Neutrophil (primary cell): ENCODE data around the gene ECSIT.
"Not testable (repeated sequence)": the region's sequence is repeated elsewhere in the genome, so short reads cannot be mapped to it uniquely, and the experiment has no call there.

Experiments used
- H3K27ac ChIP-seq: fragments of 200-600 bp; sonication (generic); 2 replicates; pipeline ENCODE4 v1.5.1; 2016; ENCODE audit warnings: mild to moderate bottlenecking, moderate library complexity
- H3K27me3 ChIP-seq: fragments of 200-600 bp; sonication (generic); 2 replicates; pipeline ENCODE4 v1.6.0; 2016; ENCODE audit warnings: mild to moderate bottlenecking
- H3K36me3 ChIP-seq: fragments of 200-600 bp; sonication (generic); 2 replicates; pipeline ENCODE4 v1.5.1; 2017
- H3K4me1 ChIP-seq, 2 experiments: fragments of 200-600 bp in 1 of 2; sonication (generic) in 1 of 2; 1 replicate in 1 of 2; 2 replicates in 1 of 2; pipeline versions ENCODE4 v1.5.1 to v1.6.1; 2013 to 2016; ENCODE audit warnings: low read depth in 1 of 2, low read length in 1 of 2, mild to moderate bottlenecking in 1 of 2, moderate library complexity in 1 of 2; ENCODE audit not compliant: control insufficient read depth in 1 of 2, insufficient read depth in 1 of 2
- H3K4me3 ChIP-seq, 2 experiments: fragments of 200-600 bp in 1 of 2; sonication (generic) in 1 of 2; 1 replicate in 1 of 2; 2 replicates in 1 of 2; pipeline ENCODE4 v1.5.1; 2013 to 2016; ENCODE audit warnings: low read depth in 1 of 2, low read length in 1 of 2, mild to moderate bottlenecking in 1 of 2, moderate library complexity in 1 of 2
- H3K9me3 ChIP-seq: fragments of 200-600 bp; sonication (generic); 2 replicates; pipeline ENCODE4 v1.5.1; 2016
- CTCF ChIP-seq: fragments of 200-600 bp; sonication (generic); IDR thresholded peaks from 2 replicates; pipeline ENCODE4 v1.5.1; 2016; ENCODE audit warnings: antibody characterized with exemption

ECSIT gene

DNA sequence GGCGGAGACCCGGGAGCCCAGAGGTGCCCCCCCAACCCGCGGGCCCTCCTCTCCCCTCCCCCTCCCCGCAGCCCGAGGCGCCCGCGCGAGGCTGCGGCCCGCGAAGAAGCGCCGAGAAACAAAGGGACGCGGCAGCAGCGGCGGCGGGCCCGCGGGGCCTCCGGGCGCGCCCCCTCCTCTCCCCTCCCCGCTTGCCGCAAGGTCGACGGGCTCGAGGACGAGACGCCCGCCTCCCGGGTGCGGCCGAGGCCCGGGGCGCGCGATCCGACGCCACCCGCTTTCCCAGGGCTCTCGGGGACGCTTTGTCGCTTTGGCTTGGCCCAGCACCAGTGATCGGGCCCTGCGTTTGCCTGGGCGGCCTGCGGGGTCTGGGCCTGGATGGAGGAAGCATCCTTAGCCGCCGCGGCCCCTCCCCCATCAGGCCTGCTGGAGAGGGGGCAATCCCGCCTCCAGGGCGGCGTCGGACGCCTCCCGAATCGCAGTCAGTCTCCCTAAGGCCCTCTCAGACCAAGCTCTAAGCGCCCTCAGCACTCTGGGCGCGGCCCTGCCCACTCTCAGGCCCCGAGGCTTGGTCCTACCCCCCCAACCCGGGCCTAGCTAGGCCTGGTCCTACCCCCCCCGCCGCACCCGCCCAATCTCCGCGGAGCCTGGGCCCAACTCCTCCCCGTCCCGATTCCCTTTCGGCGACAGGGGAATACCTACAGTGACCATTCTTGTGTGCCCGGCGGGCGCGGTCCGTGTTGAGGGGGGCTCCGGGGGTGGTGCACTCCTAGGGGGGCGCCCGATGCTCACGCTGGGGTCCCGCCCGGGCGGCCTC is 48.8 kb downstream of the ECSIT start:
- H3K4me1 ChIP-seq = peaks cover 15 to 34% of the 10 kb centered on the region in 2 experiments
- no peak overlapping the region for H3K4me3 ChIP-seq
- H3K27ac ChIP-seq = no peak overlapping the region
- H3K9me3 ChIP-seq = no peaks in the 10 kb centered on the region
- H3K27me3 ChIP-seq = peaks cover 83% of the 10 kb centered on the region
- H3K36me3 ChIP-seq = no peaks in the 10 kb centered on the region
- TF ChIP-seq CTCF = no peak

- peaks cover 91% of the 10 kb centered on the region for H3K27me3 ChIP-seq
- H3K27ac ChIP-seq = no peak overlapping the region
- TF ChIP-seq CTCF = no peak
- no peaks in the 10 kb centered on the region for H3K9me3 ChIP-seq
- peaks cover 15 to 34% of the 10 kb centered on the region in 2 experiments for H3K4me1 ChIP-seq
- H3K36me3 ChIP-seq = no peaks in the 10 kb centered on the region
- H3K4me3 ChIP-seq = no peak overlapping the region
These were observed 49.6 kb downstream of the ECSIT start for GRCh38 chr19:11479090-11479897.

- no peak for TF ChIP-seq CTCF
- H3K4me1 ChIP-seq = peaks cover 15 to 34% of the 10 kb centered on the region in 2 experiments
- no peak overlapping the region for H3K27ac ChIP-seq
- no peaks in the 10 kb centered on the region for H3K9me3 ChIP-seq
- no peaks in the 10 kb centered on the region for H3K36me3 ChIP-seq
- peaks cover 98% of the 10 kb centered on the region for H3K27me3 ChIP-seq
- no peak overlapping the region for H3K4me3 ChIP-seq
These were observed 50.5 kb downstream of the ECSIT start for GRCh38 chr19:11478167-11479089.

GRCh38 chr19:11475861-11476260 is 53.1 kb downstream of the ECSIT start:
- H3K27ac ChIP-seq = no peak overlapping the region
- H3K27me3 ChIP-seq = peaks cover 85% of the 10 kb centered on the region

DNA sequence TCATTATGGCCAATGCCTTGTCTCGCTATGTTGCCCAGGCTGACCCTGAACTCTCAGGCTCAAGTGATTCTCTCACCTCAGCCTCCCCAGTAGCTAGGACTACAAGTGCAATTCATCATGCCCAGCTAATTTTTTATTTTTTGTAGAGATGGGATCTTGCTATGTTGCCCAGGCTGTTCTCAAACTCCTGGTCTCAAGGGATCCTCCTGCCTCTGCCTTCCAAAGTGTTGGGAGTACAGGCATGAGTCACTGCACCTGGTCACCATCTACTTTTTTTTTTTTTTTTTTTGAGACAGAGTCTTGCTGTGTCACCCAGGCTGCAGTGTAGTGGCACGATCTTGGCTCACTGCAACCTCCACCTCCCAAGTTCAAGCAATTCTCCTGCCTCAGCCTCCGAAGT is 53.6 kb downstream of the ECSIT start:
- H3K4me3 ChIP-seq, H3K27ac ChIP-seq, H3K9me3 ChIP-seq, H3K4me1 ChIP-seq, H3K36me3 ChIP-seq: not testable (repeated sequence)
- H3K27me3 ChIP-seq = peaks cover 80% of the 10 kb centered on the region

More at GRCh38 chr19:11475861-11476260, 53.1 kb downstream of the ECSIT start:
- no peak for TF ChIP-seq CTCF
- Histone ChIP-seq H3K4me1 (peaks cover 6 to 15% of the 10 kb centered on the region in 2 experiments), H3K9me3 (no peaks in the 10 kb centered on the region), H3K36me3 (no peaks in the 10 kb centered on the region), H3K4me3 (no peak overlapping the region)
